ENCODE results near the gene INS.

The INS gene

GRCh38 chr11:2164861-2165555 lies 4.0 kb upstream of the INS start:
- DNase-seq, result no peak

GRCh38 chr11:2164081-2164480 lies 3.1 kb upstream of the INS start:
- no peak for DNase-seq

GRCh38 chr11:2163428-2163978 lies 2.5 kb upstream of the INS start:
- DNase-seq, result no peak

- no peak for DNase-seq
Observed at GRCh38 chr11:2159536-2160413, 1.2 kb downstream of the INS start.

DNA sequence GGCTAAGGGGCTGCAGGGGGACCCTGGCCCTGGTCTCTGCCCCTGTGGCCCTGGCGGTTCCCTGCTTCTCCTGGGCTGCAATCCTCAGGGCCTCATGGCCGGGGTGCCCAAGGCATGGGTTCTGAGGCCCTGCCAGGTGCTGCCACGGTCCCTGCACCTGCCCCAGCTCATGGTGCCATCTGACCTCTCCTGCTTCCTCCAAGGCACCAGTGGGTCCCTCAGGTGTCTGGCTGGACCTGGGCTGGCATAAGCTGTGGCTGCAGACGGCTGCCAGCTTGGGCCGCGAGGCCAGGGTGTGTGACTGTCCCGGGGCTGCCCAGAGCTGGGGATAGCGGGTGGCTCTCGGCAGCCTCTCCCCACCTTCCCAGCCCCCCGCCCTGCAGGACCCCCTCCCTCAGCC lies 2.0 kb downstream of the INS start:
- no peak for DNase-seq

- DNase-seq, result no peak
Observed at GRCh38 chr11:2158296-2158737, 2.7 kb downstream of the INS start.

DNA sequence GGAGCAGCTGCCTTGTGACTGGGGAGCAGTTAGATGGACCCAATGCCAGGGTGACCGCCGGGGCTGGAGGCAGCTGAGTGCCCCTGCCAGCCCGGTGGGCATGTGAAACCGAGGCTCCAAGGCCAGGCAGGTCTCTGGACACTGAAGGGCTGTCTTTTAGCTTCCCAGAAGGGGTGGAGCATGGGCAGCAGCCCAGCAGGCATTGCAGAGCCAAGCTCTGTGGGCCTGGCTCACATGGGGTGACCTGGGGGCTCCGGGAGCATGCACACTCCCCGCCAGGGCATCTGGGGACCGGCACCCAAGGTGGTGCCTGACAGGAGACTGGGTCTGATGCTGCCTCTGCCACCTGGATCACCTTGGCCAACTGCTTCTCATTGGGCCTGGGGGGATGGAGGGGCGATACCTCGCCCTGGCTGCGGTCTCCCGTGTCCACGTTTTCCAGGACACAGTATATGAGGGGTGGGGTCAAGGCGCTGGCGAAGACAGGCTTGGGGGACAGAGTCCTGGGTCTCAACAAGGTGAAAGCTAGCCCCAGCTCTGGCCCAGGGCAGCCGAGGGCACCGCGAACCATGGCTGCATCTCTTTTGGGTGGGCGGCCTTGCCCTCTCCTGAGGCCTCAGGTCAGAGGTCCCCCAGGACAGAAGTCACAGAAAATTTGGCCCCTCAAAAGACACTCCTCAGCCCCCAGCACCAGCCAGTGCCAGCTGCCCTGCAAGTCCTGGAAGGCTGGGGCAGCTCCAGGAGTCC lies 3.5 kb downstream of the INS start:
- no peak for DNase-seq

DNA sequence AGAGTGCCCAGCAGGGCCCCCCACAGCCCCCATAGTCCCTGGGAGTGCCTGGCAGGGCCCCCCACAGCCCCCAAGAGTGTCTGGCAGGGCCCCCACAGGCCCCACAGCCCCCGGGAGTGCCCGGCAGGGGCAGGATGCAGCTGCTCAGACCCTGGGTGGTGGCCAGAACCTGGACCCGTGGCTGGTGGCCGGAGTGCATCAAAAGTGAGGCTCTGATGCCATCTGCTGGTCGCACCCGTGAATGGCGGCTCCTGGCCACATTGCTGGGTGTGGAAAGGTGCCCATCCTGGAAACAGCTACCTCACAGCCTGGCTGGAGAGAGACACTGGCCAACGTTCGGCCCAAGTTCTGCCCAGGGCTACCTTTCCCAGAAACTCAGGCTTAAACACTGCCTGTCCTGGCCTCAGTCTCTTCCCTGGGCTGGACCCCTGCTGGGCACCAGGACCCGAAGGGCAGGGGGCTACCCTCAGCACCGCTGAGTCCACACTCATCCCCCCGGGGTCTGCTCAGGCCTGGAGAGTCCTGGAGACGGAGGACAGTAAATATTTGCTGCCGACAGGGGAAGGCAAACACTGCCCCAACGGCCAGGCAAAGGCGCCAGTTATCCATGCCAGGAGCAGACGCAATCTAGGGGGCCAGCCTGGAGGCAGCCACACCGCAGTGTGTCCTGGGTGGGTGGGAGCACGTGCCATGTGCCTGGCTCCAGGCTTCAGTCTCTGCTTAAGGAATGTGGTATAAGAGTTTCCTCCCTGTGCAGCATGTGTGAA lies 4.4 kb downstream of the INS start:
- DNase-seq, result no peak

- DNase-seq, result no peak
Observed at GRCh38 chr11:2155511-2155910, 5.5 kb downstream of the INS start.

DNA sequence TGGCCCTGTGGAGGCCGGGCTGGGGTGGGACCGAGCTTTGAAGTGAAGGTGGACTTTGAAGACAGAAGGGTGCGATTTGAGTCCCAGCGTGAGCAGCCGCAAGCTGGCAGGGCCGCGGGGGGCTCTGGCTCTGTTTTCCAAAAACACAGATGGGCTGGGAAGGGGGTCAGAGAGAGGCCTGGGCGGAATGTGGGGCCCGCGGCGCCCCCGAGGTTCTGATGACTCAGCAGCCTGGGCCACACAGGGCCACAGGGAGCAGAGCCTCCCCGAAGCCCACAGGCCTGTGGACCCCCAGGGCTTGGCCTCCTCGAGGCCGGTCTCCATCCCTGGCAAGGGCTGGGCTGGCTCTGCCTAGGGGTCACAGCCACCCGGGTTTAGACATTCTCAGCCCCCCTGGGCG lies 6.1 kb downstream of the INS start:
- no peak for DNase-seq

DNA sequence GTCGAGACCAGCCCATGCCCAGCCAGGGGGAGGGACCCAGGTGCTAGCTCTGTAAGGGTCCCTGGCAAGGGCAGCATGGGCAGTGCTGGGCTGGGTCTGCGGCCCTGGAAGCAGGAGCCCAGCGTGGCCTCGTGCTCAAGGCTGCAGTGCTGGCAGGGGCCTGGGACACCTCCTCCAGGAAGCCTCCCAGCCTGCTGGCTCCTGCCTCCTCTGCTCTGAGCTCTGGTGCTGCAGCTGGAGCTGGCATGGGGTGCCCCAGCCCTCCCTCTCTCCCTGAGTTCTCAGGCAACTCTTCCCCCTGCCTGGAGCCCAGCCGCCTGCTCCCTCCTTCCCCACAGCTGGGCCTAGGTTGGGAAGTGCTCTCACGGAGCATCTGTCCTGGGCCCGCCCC lies 6.8 kb downstream of the INS start:
- no peak for DNase-seq

- no peak for DNase-seq
Observed at GRCh38 chr11:2153581-2154194, 7.3 kb downstream of the INS start.

- peak; percentile 78 for DNase-seq
Observed at GRCh38 chr11:2151500-2152257, 9.3 kb downstream of the INS start.

DNA sequence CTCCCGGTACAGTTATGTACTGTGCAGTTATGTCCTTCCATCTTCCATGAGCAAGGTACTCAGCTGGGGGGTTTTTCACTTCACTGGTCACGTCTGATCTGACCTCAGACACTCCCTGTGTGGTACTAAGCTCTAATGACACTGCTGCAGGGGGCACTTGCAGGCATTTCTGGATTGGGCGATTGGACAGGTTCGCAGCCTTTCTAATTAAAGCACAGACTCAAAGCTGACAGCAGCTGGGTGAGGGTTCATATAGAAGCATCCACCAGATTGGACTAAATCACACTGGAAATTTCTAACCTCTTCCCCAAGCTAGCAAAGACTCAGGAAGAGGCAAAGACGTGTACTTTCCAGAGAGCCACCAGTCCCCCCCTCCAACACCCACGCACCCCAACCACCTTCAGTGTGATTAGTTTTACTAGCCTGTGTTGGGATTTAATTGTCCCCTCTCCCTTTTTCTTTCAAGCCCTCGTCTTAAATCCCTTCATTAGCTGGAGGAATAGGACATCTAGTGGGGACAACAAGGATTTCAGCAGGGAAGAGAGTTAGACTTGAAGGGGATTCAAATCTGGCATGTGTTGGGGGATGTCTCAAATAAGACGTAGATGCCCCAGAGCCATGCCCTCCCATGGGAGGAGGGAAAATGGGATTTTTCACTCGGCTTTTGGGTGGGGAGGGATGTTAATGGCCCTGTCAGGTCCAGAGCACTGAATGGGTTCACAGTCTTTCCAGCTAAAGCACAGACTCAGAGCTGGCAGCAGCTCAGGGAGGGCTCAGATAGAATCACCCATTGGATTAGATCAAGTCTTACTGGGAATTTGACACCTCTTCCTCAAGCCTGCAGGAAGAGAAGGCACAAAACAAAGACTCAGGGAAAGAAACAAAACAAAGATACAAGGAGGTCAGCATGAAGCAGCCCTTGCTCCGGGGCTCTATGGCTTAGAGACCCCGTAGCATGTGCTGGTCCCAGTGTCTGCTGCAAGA lies 10.9 kb downstream of the INS start:
- DNase-seq, result peak; percentile 71

GRCh38 chr11:2149460-2149859 lies 11.5 kb downstream of the INS start:
- DNase-seq, result no peak

GRCh38 chr11:2148595-2148994 lies 12.4 kb downstream of the INS start:
- DNase-seq, result no peak

DNA sequence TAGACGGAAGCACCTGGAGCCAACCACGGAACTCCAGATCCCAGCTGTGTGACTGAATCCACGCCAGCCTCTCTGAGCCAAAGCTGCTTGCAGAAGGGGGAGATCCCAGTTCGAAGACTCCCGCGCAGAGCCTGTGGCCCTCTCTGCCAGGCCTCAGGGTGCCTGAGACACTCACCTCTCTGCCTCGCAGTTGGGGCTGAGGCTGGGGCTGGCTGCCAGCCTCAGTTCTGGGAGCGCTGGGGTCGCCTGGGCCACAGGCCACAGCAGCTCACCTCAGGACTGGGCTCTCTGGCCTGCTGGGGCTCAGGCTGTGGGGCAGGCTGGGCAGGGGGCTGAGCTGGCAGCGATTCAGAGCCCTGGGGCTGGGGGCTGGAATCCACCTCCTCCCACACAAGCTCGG lies 13.6 kb downstream of the INS start:
- DNase-seq, result no peak

DNA sequence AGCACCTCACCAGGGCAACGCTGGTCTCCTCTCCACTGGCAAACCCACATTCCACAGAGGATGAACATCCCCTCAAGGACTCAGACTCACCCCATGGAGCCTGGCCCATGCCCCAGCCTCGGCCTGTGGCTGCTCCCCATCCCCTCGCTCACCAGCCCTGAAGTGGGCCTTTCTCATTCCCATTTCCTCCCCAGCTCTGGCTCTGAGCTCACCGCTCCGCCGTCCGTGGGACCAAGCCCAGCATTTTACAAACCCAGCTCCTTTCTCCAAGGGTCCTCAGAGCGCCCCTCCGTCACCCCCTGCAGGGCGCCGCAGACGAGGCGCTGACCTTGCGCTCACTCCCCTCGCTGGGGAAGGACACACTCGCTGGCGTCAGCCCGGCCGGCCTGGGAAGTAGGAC lies 15.0 kb downstream of the INS start:
- DNase-seq, result no peak

DNA sequence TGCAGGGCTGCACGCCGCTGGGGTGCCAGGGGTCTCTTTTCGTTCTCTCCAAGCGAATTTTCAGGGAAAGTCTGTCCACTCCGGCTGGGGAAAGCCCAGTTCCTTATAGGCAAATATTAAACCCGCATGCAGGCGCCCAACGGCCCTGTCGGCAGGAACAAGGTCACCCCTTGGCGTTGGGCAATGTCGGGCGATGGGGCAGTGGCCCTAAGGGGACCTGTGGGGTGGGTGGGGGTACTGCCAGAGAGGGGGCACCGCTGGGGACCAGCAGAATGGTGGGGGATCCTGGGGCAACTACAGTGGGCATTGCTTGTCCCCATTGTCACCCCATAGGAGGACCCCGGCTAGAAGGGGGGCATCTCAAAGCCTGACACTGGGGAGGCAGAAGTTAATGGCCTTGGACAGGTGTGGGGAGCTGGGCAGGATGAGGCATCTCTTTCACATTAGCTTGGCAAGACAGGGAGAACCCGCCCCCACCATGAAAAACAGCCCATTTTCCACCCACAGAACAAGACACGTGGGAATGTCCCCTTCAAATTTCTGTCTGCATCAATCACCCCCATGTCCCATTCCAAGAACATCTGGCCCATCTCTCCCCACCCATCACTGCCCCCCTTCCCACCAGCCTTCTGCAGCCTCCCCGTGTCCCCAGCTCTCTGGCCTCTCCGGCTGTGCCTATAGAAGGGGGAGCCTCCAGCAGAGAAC lies 16.3 kb downstream of the INS start:
- no peak for DNase-seq
